NB4 (cell line): Measurements from ENCODE around the gene PIAS2.

Experiments
- CTCF ChIP-seq: IDR thresholded peaks from one replicate; pipeline ENCODE4 v1.5.1; 2012; ENCODE audit warnings: low read depth, low read length
- MAX ChIP-seq: IDR thresholded peaks from 2 replicates; pipeline ENCODE4 v1.6.1; 2011; ENCODE audit warnings: low read depth, low read length
- MYC ChIP-seq: IDR thresholded peaks from 2 replicates; pipeline ENCODE4 v1.6.1; 2011; ENCODE audit warnings: low read depth, low read length
- POLR2A ChIP-seq: IDR thresholded peaks from 2 replicates; pipeline ENCODE4 v1.6.1; 2011; ENCODE audit warnings: mild to moderate bottlenecking; ENCODE audit not compliant: insufficient read length; ENCODE audit errors: extremely low read depth

GRCh38 chr18:46768166-46768921 lies 149.0 kb downstream of the PIAS2 start:
- TF ChIP-seq POLR2A (no peak), CTCF (no peak), MAX (no peak), MYC (no peak)
